Neural cell (in vitro differentiated cells): ENCODE data around the gene LIN37. TPM values are rescaled to one million over a fixed set of nuclear protein-coding genes. Genes with fewer than 3 reads are reported as not detected.

Experiments used
- H2AFZ ChIP-seq: fragments of 200-600, 300-800 bp; sonication (generic), shearing (Covaris generic); 2 replicates; pipeline ENCODE4 v1.6.0; 2014; ENCODE audit warnings: low read depth, mild to moderate bottlenecking, antibody characterized with exemption, low read length, moderate library complexity
- H3F3A ChIP-seq: fragments of 200-600 bp; shearing (Covaris generic); 2 replicates; pipeline ENCODE4 v1.6.1; 2016; ENCODE audit warnings: mild to moderate bottlenecking, moderate library complexity, mixed read lengths, antibody characterized with exemption, low read length; ENCODE audit not compliant: insufficient read depth, poor library complexity, severe bottlenecking
- H3K27ac ChIP-seq: fragments of 200-600, 300-800 bp; sonication (generic), shearing (Covaris generic); 2 replicates; pipeline ENCODE4 v1.5.1; 2014; ENCODE audit warnings: mild to moderate bottlenecking, low read length, moderate library complexity
- H3K27me3 ChIP-seq: fragments of 300-800, 200-600 bp; sonication (generic), shearing (Covaris generic); 2 replicates; pipeline ENCODE4 v1.6.0; 2014; ENCODE audit warnings: mild to moderate bottlenecking, low read depth, low read length, moderate library complexity; ENCODE audit not compliant: insufficient read depth
- H3K36me3 ChIP-seq: fragments of 300-800, 200-600 bp; sonication (generic), shearing (Covaris generic); 2 replicates; pipeline ENCODE4 v1.5.1; 2014; ENCODE audit warnings: mild to moderate bottlenecking, antibody characterized with exemption, low read length, moderate library complexity; ENCODE audit not compliant: insufficient read depth
- H3K4me2 ChIP-seq: fragments of 300-800, 200-600 bp; sonication (generic), shearing (Covaris generic); 2 replicates; pipeline ENCODE4 v1.6.0; 2014; ENCODE audit warnings: mild to moderate bottlenecking, low read length
- H3K4me3 ChIP-seq: fragments of 300-800, 200-600 bp; sonication (generic), shearing (Covaris generic); 2 replicates; pipeline ENCODE4 v1.5.1; 2014; ENCODE audit warnings: mild to moderate bottlenecking, low read length, moderate library complexity
- H3K79me2 ChIP-seq: fragments of 200-600 bp; shearing (Covaris generic); replicated peaks from 2 replicates; pipeline ENCODE4 v1.6.0; 2014; ENCODE audit warnings: mild to moderate bottlenecking, low read length, moderate library complexity; ENCODE audit not compliant: insufficient read depth
- H3K9ac ChIP-seq: fragments of 300-800, 200-600 bp; sonication (generic), shearing (Covaris generic); 2 replicates; pipeline ENCODE4 v1.6.1; 2016; ENCODE audit warnings: mild to moderate bottlenecking, low read length, mixed read lengths
- H3K9me2 ChIP-seq: fragments of 200-600 bp; shearing (Covaris generic); 2 replicates; pipeline ENCODE4 v1.6.1; 2016; ENCODE audit warnings: mild to moderate bottlenecking, low read length, mixed read lengths; ENCODE audit not compliant: insufficient read depth
- H3K9me3 ChIP-seq: fragments of 200-600, 300-800 bp; sonication (generic), shearing (Covaris generic); 2 replicates; pipeline ENCODE4 v1.6.1; 2016; ENCODE audit warnings: mild to moderate bottlenecking, mixed run types, low read length, moderate library complexity, mixed read lengths
- H4K20me1 ChIP-seq: fragments of 200-600 bp; shearing (Covaris generic); 2 replicates; pipeline ENCODE4 v1.6.1; 2016; ENCODE audit warnings: mild to moderate bottlenecking, mixed run types; ENCODE audit not compliant: insufficient read depth
- EP300 ChIP-seq: fragments of 450-650 bp; conservative IDR thresholded peaks from 2 replicates; pipeline ENCODE4 v1.6.1; 2014; ENCODE audit warnings: antibody characterized with exemption, mild to moderate bottlenecking, moderate library complexity; ENCODE audit not compliant: poor library complexity, severe bottlenecking
- EZH2 ChIP-seq: fragments of 200-600, 300-800 bp; shearing (Covaris generic), sonication (generic); IDR thresholded peaks from 2 replicates; pipeline ENCODE4 v1.6.1; 2014; ENCODE audit warnings: antibody characterized with exemption, low read length, borderline replicate concordance, mild to moderate bottlenecking; ENCODE audit not compliant: insufficient read depth, poor library complexity, severe bottlenecking
- MXI1 ChIP-seq: fragments of 450-650 bp; conservative IDR thresholded peaks from 2 replicates; pipeline ENCODE4 v1.6.1; 2014; ENCODE audit warnings: antibody characterized with exemption, mild to moderate bottlenecking; ENCODE audit not compliant: poor library complexity, severe bottlenecking
- POLR2AphosphoS5 ChIP-seq: IDR thresholded peaks from 2 replicates; pipeline ENCODE4 v1.6.1; 2012
- RAD21 ChIP-seq: fragments of 450-650 bp; conservative IDR thresholded peaks from 2 replicates; pipeline ENCODE4 v1.6.1; 2014; ENCODE audit warnings: antibody characterized with exemption, mild to moderate bottlenecking, moderate library complexity
- SMC3 ChIP-seq: fragments of 450-650 bp; conservative IDR thresholded peaks from 2 replicates; pipeline ENCODE4 v1.6.1; 2014; ENCODE audit warnings: antibody characterized with exemption, mild to moderate bottlenecking, moderate library complexity; ENCODE audit not compliant: poor library complexity
- TAF1 ChIP-seq: IDR thresholded peaks from 2 replicates; pipeline ENCODE4 v1.6.1; 2012; ENCODE audit warnings: low read depth
- polyA plus RNA-seq: library from polyadenylated mRNA; depleted of rRNA; stranded (reverse); fragments of >200 nt; gene quantifications from 2 replicates; pipeline ENCODE4 v1.2.3, GENCODE V29; 2014
- TF ChIP-seq, protein P1 (sequence below): IDR thresholded peaks from 2 replicates; pipeline ENCODE4 v1.6.1; 2012; ENCODE audit warnings: borderline replicate concordance
- TF ChIP-seq, protein P2 (sequence below): fragments of 450-650 bp; IDR thresholded peaks from 2 replicates; pipeline ENCODE4 v1.5.1; 2014; ENCODE audit warnings: antibody characterized with exemption, mild to moderate bottlenecking, moderate library complexity; ENCODE audit not compliant: poor library complexity, severe bottlenecking

The LIN37 gene
- polyA plus RNA-seq, 1 donor from 2014 or later = 25.7 TPM

DNA sequence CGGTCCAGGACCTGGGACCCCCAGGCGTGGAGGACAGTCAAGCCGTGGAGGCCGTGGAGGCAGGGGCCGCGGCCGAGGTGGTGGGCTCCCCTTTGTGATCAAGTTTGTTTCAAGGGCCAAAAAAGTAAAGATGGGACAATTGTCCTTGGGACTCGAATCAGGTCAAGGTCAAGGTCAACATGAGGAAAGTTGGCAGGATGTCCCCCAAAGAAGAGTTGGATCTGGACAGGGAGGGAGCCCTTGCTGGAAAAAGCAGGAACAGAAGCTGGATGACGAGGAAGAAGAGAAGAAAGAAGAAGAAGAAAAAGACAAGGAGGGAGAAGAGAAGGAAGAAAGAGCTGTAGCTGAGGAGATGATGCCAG, 28.2 kb upstream of the LIN37 start:
- Histone ChIP-seq H4K20me1 (no peaks in the 10 kb centered on the region), H3K36me3 (no peaks in the 10 kb centered on the region), H3K4me3 (no peak overlapping the region), H3F3A (no peaks in the 10 kb centered on the region), H3K27me3 (no peaks in the 10 kb centered on the region), H3K79me2 (peaks cover 22% of the 10 kb centered on the region), H3K4me2 (no peak overlapping the region), H3K27ac (no peak overlapping the region), H3K9me2 (no peaks in the 10 kb centered on the region), H2AFZ (no peak overlapping the region), H3K9me3 (no peaks in the 10 kb centered on the region), H3K9ac (no peak overlapping the region)
- TF ChIP-seq SMC3 = no peak
- TF ChIP-seq POLR2AphosphoS5 = no peak
- no peak for TF ChIP-seq EZH2
- no peak for TF ChIP-seq MXI1
- TF ChIP-seq, protein P1, sequence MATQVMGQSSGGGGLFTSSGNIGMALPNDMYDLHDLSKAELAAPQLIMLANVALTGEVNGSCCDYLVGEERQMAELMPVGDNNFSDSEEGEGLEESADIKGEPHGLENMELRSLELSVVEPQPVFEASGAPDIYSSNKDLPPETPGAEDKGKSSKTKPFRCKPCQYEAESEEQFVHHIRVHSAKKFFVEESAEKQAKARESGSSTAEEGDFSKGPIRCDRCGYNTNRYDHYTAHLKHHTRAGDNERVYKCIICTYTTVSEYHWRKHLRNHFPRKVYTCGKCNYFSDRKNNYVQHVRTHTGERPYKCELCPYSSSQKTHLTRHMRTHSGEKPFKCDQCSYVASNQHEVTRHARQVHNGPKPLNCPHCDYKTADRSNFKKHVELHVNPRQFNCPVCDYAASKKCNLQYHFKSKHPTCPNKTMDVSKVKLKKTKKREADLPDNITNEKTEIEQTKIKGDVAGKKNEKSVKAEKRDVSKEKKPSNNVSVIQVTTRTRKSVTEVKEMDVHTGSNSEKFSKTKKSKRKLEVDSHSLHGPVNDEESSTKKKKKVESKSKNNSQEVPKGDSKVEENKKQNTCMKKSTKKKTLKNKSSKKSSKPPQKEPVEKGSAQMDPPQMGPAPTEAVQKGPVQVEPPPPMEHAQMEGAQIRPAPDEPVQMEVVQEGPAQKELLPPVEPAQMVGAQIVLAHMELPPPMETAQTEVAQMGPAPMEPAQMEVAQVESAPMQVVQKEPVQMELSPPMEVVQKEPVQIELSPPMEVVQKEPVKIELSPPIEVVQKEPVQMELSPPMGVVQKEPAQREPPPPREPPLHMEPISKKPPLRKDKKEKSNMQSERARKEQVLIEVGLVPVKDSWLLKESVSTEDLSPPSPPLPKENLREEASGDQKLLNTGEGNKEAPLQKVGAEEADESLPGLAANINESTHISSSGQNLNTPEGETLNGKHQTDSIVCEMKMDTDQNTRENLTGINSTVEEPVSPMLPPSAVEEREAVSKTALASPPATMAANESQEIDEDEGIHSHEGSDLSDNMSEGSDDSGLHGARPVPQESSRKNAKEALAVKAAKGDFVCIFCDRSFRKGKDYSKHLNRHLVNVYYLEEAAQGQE = no peak
- no peak for TF ChIP-seq EP300
- no peak for TF ChIP-seq RAD21
- TF ChIP-seq TAF1 = no peak
- TF ChIP-seq, protein P2, sequence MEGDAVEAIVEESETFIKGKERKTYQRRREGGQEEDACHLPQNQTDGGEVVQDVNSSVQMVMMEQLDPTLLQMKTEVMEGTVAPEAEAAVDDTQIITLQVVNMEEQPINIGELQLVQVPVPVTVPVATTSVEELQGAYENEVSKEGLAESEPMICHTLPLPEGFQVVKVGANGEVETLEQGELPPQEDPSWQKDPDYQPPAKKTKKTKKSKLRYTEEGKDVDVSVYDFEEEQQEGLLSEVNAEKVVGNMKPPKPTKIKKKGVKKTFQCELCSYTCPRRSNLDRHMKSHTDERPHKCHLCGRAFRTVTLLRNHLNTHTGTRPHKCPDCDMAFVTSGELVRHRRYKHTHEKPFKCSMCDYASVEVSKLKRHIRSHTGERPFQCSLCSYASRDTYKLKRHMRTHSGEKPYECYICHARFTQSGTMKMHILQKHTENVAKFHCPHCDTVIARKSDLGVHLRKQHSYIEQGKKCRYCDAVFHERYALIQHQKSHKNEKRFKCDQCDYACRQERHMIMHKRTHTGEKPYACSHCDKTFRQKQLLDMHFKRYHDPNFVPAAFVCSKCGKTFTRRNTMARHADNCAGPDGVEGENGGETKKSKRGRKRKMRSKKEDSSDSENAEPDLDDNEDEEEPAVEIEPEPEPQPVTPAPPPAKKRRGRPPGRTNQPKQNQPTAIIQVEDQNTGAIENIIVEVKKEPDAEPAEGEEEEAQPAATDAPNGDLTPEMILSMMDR = no peak

DNA sequence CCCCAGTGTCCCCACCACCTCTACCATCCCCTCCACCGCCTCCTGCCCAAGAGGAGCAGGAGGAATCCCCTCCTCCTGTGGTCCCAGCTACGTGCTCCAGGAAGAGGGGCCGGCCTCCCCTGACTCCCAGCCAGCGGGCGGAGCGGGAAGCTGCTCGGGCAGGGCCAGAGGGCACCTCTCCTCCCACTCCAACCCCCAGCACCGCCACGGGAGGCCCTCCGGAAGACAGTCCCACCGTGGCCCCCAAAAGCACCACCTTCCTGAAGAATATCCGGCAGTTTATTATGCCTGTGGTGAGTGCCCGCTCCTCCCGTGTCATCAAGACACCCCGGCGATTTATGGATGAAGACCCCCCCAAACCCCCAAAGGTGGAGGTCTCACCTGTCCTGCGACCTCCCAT, 27.7 kb upstream of the LIN37 start:
- no peak overlapping the region for H3K9ac ChIP-seq
- H3K9me2 ChIP-seq = no peaks in the 10 kb centered on the region
- no peaks in the 10 kb centered on the region for H3K27me3 ChIP-seq
- H3K4me3 ChIP-seq = no peak overlapping the region
- no peaks in the 10 kb centered on the region for H4K20me1 ChIP-seq
- H3F3A ChIP-seq = no peaks in the 10 kb centered on the region
- TF ChIP-seq POLR2AphosphoS5 (no peak), RAD21 (no peak)
- TF ChIP-seq, protein P2 = no peak
- H3K4me2 ChIP-seq = no peak overlapping the region
- H3K79me2 ChIP-seq = peaks cover 22% of the 10 kb centered on the region
- H3K27ac ChIP-seq = no peak overlapping the region
- H2AFZ ChIP-seq = no peak overlapping the region
- H3K36me3 ChIP-seq = no peaks in the 10 kb centered on the region
- no peaks in the 10 kb centered on the region for H3K9me3 ChIP-seq
